NB4 (cell line): ENCODE data around the gene TTBK2.

Experiments
- DNase-seq: peaks from one replicate; pipeline ENCODE4 v3.0.0; 2010; ENCODE audit warnings: low read depth
- H3K4me3 ChIP-seq: one replicate; pipeline ENCODE4 v1.5.1; 2011; ENCODE audit warnings: mild to moderate bottlenecking, low read depth, low read length, moderate library complexity
- MYC ChIP-seq: IDR thresholded peaks from 2 replicates; pipeline ENCODE4 v1.6.1; 2011; ENCODE audit warnings: low read depth, low read length
- POLR2A ChIP-seq: IDR thresholded peaks from 2 replicates; pipeline ENCODE4 v1.6.1; 2011; ENCODE audit warnings: mild to moderate bottlenecking; ENCODE audit not compliant: insufficient read length; ENCODE audit errors: extremely low read depth
- TF ChIP-seq, protein P1 (sequence below): IDR thresholded peaks from one replicate; pipeline ENCODE4 v1.5.1; 2012; ENCODE audit warnings: low read depth, low read length
- TF ChIP-seq, protein P2 (sequence below): IDR thresholded peaks from 2 replicates; pipeline ENCODE4 v1.6.1; 2011; ENCODE audit warnings: low read depth, low read length

TTBK2 gene

DNA sequence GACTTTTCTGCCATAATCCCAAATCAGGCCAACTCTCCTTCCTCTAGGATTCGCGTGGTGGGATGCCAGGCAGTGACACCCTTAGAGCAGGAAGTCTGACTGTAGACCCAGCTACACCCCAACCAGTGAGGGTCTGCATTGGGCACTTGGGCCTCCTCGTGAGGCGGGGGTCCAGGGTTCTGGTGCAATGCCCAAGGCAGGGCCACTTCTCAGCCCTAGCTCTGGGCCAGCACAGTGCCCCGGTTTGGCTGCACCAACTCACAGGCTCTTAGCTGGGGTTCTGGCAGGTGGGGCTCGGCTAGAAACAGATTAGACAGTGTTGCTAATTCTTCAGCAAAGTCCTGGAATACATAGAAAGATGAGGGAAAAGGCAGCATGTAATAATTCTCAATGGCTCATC is 196.3 kb downstream of the TTBK2 start:
- no peak overlapping the region for H3K4me3 ChIP-seq
- no peak for DNase-seq
- TF ChIP-seq POLR2A (no peak), MYC (no peak)
- TF ChIP-seq, protein P1, sequence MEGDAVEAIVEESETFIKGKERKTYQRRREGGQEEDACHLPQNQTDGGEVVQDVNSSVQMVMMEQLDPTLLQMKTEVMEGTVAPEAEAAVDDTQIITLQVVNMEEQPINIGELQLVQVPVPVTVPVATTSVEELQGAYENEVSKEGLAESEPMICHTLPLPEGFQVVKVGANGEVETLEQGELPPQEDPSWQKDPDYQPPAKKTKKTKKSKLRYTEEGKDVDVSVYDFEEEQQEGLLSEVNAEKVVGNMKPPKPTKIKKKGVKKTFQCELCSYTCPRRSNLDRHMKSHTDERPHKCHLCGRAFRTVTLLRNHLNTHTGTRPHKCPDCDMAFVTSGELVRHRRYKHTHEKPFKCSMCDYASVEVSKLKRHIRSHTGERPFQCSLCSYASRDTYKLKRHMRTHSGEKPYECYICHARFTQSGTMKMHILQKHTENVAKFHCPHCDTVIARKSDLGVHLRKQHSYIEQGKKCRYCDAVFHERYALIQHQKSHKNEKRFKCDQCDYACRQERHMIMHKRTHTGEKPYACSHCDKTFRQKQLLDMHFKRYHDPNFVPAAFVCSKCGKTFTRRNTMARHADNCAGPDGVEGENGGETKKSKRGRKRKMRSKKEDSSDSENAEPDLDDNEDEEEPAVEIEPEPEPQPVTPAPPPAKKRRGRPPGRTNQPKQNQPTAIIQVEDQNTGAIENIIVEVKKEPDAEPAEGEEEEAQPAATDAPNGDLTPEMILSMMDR = no peak
- TF ChIP-seq, protein P2, sequence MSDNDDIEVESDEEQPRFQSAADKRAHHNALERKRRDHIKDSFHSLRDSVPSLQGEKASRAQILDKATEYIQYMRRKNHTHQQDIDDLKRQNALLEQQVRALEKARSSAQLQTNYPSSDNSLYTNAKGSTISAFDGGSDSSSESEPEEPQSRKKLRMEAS = no peak

DNA sequence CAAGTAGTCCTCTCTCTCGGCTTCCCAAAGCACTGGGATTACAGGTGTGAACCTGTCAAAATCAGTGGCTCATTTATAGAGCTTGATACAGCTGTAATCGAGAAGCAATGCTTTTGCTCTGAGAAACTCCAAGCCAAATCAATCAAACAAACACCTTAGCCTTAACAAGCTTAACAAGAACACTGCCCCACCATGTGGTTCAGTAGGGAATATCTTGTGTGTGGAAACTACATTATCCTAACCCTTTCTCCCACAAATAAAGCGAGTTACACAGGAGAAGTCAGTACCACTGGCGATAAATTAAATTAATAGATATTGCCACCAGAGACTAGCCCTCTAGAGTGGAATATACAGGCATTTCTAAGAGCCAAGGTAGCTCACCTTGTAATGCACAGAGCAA is 197.5 kb downstream of the TTBK2 start:
- TF ChIP-seq POLR2A = no peak
- TF ChIP-seq MYC = no peak
- TF ChIP-seq, protein P1 = no peak
- TF ChIP-seq, protein P2 = no peak
- H3K4me3 ChIP-seq = no peak overlapping the region
- no peak for DNase-seq

DNA sequence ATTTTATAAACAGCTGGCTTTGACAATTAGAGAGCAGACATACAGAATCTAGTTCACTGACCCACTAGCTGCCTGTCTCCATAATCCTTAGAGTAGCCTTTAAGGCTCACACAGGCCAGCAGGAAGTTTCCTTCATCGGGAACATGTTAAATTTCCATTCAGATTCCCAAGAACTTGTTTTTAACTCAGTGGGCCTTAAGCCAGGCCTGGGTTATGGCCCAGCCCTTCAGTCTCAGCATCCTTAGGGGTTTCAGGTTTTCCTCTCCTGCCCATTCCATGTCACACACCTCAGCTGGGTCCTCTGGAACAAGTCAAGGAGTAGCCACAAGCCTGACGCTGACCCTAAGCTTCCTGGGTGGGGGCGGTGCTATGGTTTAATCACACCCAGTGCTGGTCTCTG is 198.7 kb downstream of the TTBK2 start:
- DNase-seq = no peak
- TF ChIP-seq, protein P1 = no peak
- TF ChIP-seq, protein P2 = no peak
- TF ChIP-seq MYC = no peak
- no peak for TF ChIP-seq POLR2A
- H3K4me3 ChIP-seq = no peak overlapping the region

DNA sequence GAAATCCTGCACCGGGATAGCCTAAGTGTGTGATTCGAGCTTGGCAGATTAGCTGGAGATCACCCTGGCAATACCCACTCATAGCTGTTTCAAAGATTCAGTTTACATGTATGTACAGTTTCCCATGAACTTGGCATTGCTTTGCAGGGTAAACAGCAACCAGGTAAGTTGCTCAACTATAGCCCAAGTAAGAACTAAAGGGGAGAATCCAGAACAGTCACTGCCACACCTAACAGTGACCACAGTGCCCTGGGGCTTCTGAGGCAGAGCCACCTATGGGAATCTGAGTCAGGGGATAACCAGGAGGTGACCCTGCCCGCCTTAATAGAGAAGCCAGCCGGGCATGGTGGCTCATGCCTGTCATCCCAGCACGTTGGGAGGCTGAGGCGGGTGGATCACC is 199.6 kb downstream of the TTBK2 start:
- TF ChIP-seq, protein P2 = no peak
- no peak for TF ChIP-seq POLR2A
- no peak for TF ChIP-seq MYC
- TF ChIP-seq, protein P1 = no peak
- no peak for DNase-seq
- H3K4me3 ChIP-seq = no peak overlapping the region

DNA sequence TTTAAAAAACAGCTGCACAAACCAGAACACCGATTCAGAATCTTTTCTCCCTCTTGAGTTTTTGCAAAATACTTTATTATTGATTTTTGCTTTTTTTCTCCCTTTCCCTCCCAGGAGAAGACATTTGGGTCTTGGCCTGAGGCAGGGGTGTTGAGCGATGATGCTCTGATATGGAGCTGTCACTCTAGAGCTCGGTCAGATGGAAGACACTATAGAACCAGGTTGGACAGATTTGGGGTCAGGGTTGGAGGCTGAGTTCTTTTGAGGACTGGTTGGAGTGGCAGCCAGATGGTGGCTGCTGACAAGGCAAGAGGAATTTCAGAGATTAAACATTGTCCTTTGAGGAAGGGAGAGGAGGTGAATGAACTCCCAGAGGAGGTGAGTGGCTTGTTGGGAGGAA is 200.5 kb downstream of the TTBK2 start:
- H3K4me3 ChIP-seq = no peak overlapping the region
- no peak for TF ChIP-seq POLR2A
- TF ChIP-seq, protein P2 = no peak
- TF ChIP-seq, protein P1 = no peak
- TF ChIP-seq MYC = no peak
- DNase-seq = no peak

DNA sequence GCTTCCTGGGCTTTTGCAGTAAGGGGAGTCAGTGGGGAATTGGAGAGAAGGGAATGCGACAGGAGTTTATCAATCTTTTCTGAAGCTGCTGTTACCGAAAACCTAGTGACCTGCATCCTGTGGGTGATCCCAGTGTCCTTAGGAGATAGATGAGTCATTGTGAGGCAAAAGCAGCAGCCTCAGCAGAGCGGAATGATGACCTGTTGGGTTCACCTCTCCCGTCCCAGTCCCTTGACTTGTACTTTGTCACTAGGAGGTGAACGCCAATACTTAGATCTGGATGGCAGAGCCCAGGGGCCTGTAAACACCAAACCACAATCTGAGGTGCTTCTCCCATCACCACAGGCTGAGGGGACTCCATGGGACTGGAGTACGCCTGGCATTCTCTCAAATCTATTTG is 201.5 kb downstream of the TTBK2 start:
- no peak for TF ChIP-seq POLR2A
- no peak for DNase-seq
- H3K4me3 ChIP-seq = no peak overlapping the region
